CD4-positive, alpha-beta T cell (primary cell): ENCODE results near the gene PDE10A. TPM values are rescaled to one million over a fixed set of nuclear protein-coding genes. Genes with fewer than 3 reads are reported as not detected.

Experiments
- ATAC-seq: fragments of 200-7000 bp; cut with Tn5 transposase; one replicate; pipeline ENCODE4 v1.10.0; 2022; ENCODE audit warnings: mild to moderate bottlenecking; ENCODE audit not compliant: poor library complexity
- CTCF ChIA-PET: fragments of 350-600 bp; sonication (Branson Sonifier 250); formaldehyde crosslinking; loops from one replicate; lab custom pipeline; 2021; ENCODE audit warnings: antibody characterized with exemption, inconsistent platforms; lab: Charles Lee
- POLR2A ChIA-PET: fragments of 350-600 bp; sonication (Branson Sonifier 250); formaldehyde crosslinking; loops from one replicate; lab custom pipeline; 2021; ENCODE audit warnings: antibody characterized with exemption, inconsistent platforms; lab: Charles Lee
- DNase-seq, 14 experiments: peaks; one replicate each; pipeline ENCODE4 v3.0.0-alpha.2; 2013 to 2020; ENCODE audit warnings: mixed read lengths in 2 of 14
- H3K27ac ChIP-seq, 2 donors: one replicate each; pipeline versions ENCODE4 v1.5.1 to v1.7.0; 2013; ENCODE audit warnings: low read length in 2 of 2, low read depth in 1 of 2, mild to moderate bottlenecking in 1 of 2
- H3K27me3 ChIP-seq, 2 experiments: 1 replicate in 1 of 2; 2 replicates in 1 of 2; pipeline versions ENCODE4 v1.6.1 to v1.7.0; 2013; ENCODE audit warnings: low read length in 2 of 2, control low read depth in 1 of 2, mild to moderate bottlenecking in 1 of 2, moderate library complexity in 1 of 2; ENCODE audit not compliant: insufficient read depth in 2 of 2, control insufficient read depth in 1 of 2
- H3K36me3 ChIP-seq: one replicate; pipeline ENCODE4 v1.6.1; 2013; ENCODE audit warnings: low read length, control low read depth; ENCODE audit not compliant: insufficient read depth
- H3K4me1 ChIP-seq: one replicate; pipeline ENCODE4 v1.6.1; 2013; ENCODE audit warnings: low read length, control low read depth; ENCODE audit not compliant: insufficient read depth
- H3K4me3 ChIP-seq: one replicate; pipeline ENCODE4 v1.5.1; 2013; ENCODE audit warnings: mild to moderate bottlenecking, low read length, moderate library complexity
- H3K9me3 ChIP-seq, 2 experiments: 1 replicate in 1 of 2; 2 replicates in 1 of 2; pipeline versions ENCODE4 v1.6.1 to v1.7.0; 2013; ENCODE audit warnings: low read length in 2 of 2, mild to moderate bottlenecking in 2 of 2, control low read depth in 1 of 2, moderate library complexity in 1 of 2; ENCODE audit not compliant: control insufficient read depth in 1 of 2, insufficient read depth in 1 of 2
- H3K27ac Mint-ChIP-seq: one replicate; pipeline ENCODE4 v1.8.0; 2020; ENCODE audit warnings: mixed read lengths
- H3K27me3 Mint-ChIP-seq: one replicate; pipeline ENCODE4 v1.8.0; 2021; ENCODE audit warnings: mixed read lengths
- H3K36me3 Mint-ChIP-seq: one replicate; pipeline ENCODE4 v1.8.0; 2021; ENCODE audit warnings: low read depth, mixed read lengths
- H3K4me1 Mint-ChIP-seq: one replicate; pipeline ENCODE4 v1.8.0; 2021; ENCODE audit warnings: low read depth, mixed read lengths
- H3K4me3 Mint-ChIP-seq: one replicate; pipeline ENCODE4 v1.8.0; 2020; ENCODE audit warnings: mild to moderate bottlenecking, mixed read lengths
- H3K9me3 Mint-ChIP-seq: one replicate; pipeline ENCODE4 v1.8.0; 2020; ENCODE audit warnings: mixed read lengths
- CTCF ChIP-seq: fragments of 200-600 bp; IDR thresholded peaks from one replicate; pipeline ENCODE4 v1.8.0; 2022; ENCODE audit warnings: antibody characterized with exemption, mild to moderate bottlenecking
- intact Hi-C, 2 experiments: fragments of 100-400 bp; cut with DNase I in 1 of 2; cut with micrococcal nuclease in 1 of 2; formaldehyde crosslinking; loops; one replicate each; pipeline versions ENCODE4 v1.15.1 to v1.9.0; 2023 to 2025; cut with DNase I, micrococcal nuclease
- total RNA-seq, 174 experiments: library from RNA in 2 of 174; stranded (reverse) in 2 of 174; gene quantifications; one replicate each; pipeline ENCODE4 v1.2.3 and lab custom pipeline; 2021 to 2026

The PDE10A gene
- total RNA-seq, 2 experiments from 2014 or later, result not detected

DNA sequence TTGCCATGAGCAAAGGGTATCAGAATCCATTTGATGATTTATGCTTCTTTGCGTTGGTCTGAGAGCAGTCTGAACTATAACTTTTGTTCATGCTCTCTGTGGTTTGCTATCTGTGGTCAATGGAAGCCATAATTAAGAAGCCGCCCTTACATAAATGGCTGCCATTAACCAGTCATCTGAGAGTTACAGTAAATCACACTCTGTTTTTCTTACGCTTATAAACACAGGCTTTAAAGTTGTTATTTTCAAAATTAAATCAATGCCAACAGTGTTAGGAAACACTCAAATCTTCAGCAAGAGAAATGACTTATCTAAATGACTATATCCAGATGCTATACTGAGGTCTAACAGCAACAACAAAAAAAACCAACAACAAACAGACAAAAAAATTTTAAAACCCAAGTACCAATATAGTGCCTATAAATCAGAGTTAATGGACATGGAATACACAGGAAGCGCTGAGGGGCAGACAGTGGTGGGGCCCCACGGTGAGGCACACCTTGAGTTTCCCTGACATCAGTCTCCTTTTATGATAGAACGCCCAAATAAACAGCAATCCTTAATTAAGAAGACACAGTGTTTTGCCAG, 245.7 kb downstream of the PDE10A start:
- no peaks in the 10 kb centered on the region for H3K4me1 Mint-ChIP-seq

DNA sequence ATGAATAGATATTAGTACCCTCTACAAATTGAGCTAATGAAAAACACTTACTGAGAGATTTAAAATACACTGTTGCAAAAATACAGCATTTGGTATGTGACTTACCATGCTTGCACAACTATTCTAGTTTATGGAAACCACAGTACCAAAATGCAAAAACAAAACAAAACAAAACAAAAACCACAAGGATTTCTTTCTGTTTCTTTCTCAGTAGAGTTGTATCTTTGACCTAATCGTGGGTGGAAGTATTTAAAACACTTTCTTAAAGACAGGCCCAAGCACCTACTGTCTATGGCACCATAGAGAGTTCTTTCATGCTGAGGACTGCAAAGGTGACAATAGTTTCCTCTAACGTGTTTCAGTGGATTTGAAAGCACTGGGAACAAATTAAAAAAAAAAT, 258.3 kb downstream of the PDE10A start:
- Histone ChIP-seq H3K27me3 (no peaks in the 10 kb centered on the region), H3K4me3 (no peak overlapping the region), H3K4me1 (no peaks in the 10 kb centered on the region), H3K27ac (no peak overlapping the region), H3K9me3 (peaks cover 0 to 7% of the 10 kb centered on the region in 2 experiments), H3K36me3 (no peaks in the 10 kb centered on the region)
- DNase-seq, result no peak
- Mint-ChIP-seq H3K36me3 (no peaks in the 10 kb centered on the region), H3K9me3 (peaks cover 14% of the 10 kb centered on the region), H3K27ac (no peak overlapping the region), H3K27me3 (no peaks in the 10 kb centered on the region), H3K4me1 (no peaks in the 10 kb centered on the region), H3K4me3 (no peak overlapping the region)
- ATAC-seq, result no peak
- intact Hi-C loops, result no loop called here
- TF ChIP-seq CTCF, result no peak
- CTCF ChIA-PET, result no interaction called here
- POLR2A ChIA-PET, result no interaction called here

More for the DNA sequence above, 245.7 kb downstream of the PDE10A start:
- POLR2A ChIA-PET, result no interaction called here
- no peak overlapping the region for H3K27ac Mint-ChIP-seq
- ATAC-seq (no peak), DNase-seq (no peak)
- intact Hi-C loops, result no loop called here
- Histone ChIP-seq H3K4me3 (no peak overlapping the region), H3K27ac (no peak overlapping the region), H3K27me3 (no peaks in the 10 kb centered on the region), H3K9me3 (peaks cover 0 to 4% of the 10 kb centered on the region in 2 experiments), H3K36me3 (no peaks in the 10 kb centered on the region), H3K4me1 (no peaks in the 10 kb centered on the region)
- CTCF ChIA-PET, result no interaction called here
- no peak overlapping the region for H3K4me3 Mint-ChIP-seq
- H3K9me3 Mint-ChIP-seq, result peaks cover 5% of the 10 kb centered on the region
- H3K36me3 Mint-ChIP-seq, result no peaks in the 10 kb centered on the region
- no peaks in the 10 kb centered on the region for H3K27me3 Mint-ChIP-seq
- no peak for TF ChIP-seq CTCF

DNA sequence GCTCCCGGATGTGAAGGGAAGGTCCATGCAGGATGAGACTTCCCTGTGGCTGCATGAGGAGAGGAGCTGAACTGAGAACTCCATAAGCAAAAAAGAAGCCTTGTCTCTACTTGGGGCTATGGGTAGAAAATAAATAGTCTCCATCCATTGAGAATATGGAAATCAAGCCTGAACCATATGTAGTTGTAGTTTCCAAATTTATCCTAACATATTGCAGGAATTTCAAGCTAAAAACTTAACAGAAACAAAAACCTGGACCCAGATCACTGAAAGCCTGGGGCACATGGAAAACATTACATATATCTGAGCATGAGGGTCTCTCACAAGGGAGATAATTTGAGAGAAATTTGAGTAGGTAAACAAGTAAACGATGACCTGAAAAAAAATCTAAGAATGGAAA, 258.7 kb downstream of the PDE10A start:
- no peaks in the 10 kb centered on the region for H3K36me3 ChIP-seq
- Mint-ChIP-seq H3K27ac (no peak overlapping the region), H3K4me3 (no peak overlapping the region), H3K36me3 (no peaks in the 10 kb centered on the region), H3K27me3 (no peaks in the 10 kb centered on the region), H3K9me3 (peaks cover 14% of the 10 kb centered on the region), H3K4me1 (no peaks in the 10 kb centered on the region)
- ChIA-PET CTCF (no interaction called here), POLR2A (no interaction called here)
- H3K9me3 ChIP-seq, result peaks cover 0 to 5% of the 10 kb centered on the region in 2 experiments
- H3K4me1 ChIP-seq, result no peaks in the 10 kb centered on the region
- DNase-seq, result no peak
- no peaks in the 10 kb centered on the region for H3K27me3 ChIP-seq
- no peak for TF ChIP-seq CTCF
- H3K27ac ChIP-seq, result no peak overlapping the region
- intact Hi-C loops, result no loop called here
- no peak overlapping the region for H3K4me3 ChIP-seq
- ATAC-seq, result no peak
